Activated T-helper 2 cell treated with anti-CD3 and anti-CD28 coated beads, Interferon-gamma antibody, Interleukin-2, Interleukin-4, amounts not matched to agents 10 μg/mL and 5 μg/mL and 100 μg/mL, durations not matched to agents 14 hours and 24 hours and 36 hours (primary cell): Measurements from ENCODE around the gene MPP3. TPM values are rescaled to one million over a fixed set of nuclear protein-coding genes. Genes with fewer than 3 reads are reported as not detected.

Source experiments
- DNase-seq: peaks from one replicate; pipeline ENCODE4 v3.0.0; 2021; ENCODE audit warnings: low spot score
- H3K27ac Mint-ChIP-seq: one replicate; pipeline ENCODE4 v1.8.0; 2021; ENCODE audit warnings: mixed read lengths
- H3K27me3 Mint-ChIP-seq: one replicate; pipeline ENCODE4 v1.8.0; 2021; ENCODE audit warnings: low read depth, mixed read lengths
- H3K36me3 Mint-ChIP-seq: one replicate; pipeline ENCODE4 v1.8.0; 2021; ENCODE audit warnings: low read depth, mixed read lengths
- H3K4me1 Mint-ChIP-seq: one replicate; pipeline ENCODE4 v1.8.0; 2021; ENCODE audit warnings: low read depth, mixed read lengths
- H3K4me3 Mint-ChIP-seq: one replicate; pipeline ENCODE4 v1.8.0; 2021; ENCODE audit warnings: low read depth, mild to moderate bottlenecking, moderate library complexity, mixed read lengths
- H3K9me3 Mint-ChIP-seq: one replicate; pipeline ENCODE4 v1.8.0; 2021; ENCODE audit warnings: mixed read lengths
- intact Hi-C: fragments of 100-400 bp; cut with micrococcal nuclease; formaldehyde crosslinking; loops from one replicate; pipeline ENCODE4 v1.15.1; 2023
- total RNA-seq: library from RNA; stranded (reverse); gene quantifications from 2 replicates; pipeline ENCODE4 v1.2.3, GENCODE V29; 2022

Gene MPP3
- total RNA-seq, 1 donor from 2014 or later: 0.14 TPM

GRCh38 chr17:43818966-43819365, 14.0 kb downstream of the MPP3 start:
- no peak for DNase-seq
- H3K27ac Mint-ChIP-seq: no peak overlapping the region
- peaks cover 11% of the 10 kb centered on the region for H3K27me3 Mint-ChIP-seq
- H3K4me3 Mint-ChIP-seq: no peak overlapping the region
- H3K9me3 Mint-ChIP-seq: no peaks in the 10 kb centered on the region
- no peaks in the 10 kb centered on the region for H3K36me3 Mint-ChIP-seq
- intact Hi-C loops: no loop called here
- no peaks in the 10 kb centered on the region for H3K4me1 Mint-ChIP-seq

GRCh38 chr17:43817826-43818225, 15.1 kb downstream of the MPP3 start:
- H3K27me3 Mint-ChIP-seq: peaks cover 5% of the 10 kb centered on the region
- intact Hi-C loops: no loop called here
- no peak overlapping the region for H3K4me3 Mint-ChIP-seq
- no peaks in the 10 kb centered on the region for H3K9me3 Mint-ChIP-seq
- no peak overlapping the region for H3K27ac Mint-ChIP-seq
- H3K36me3 Mint-ChIP-seq: no peaks in the 10 kb centered on the region
- no peaks in the 10 kb centered on the region for H3K4me1 Mint-ChIP-seq
- DNase-seq: no peak

GRCh38 chr17:43816336-43817320, 16.3 kb downstream of the MPP3 start:
- Mint-ChIP-seq H3K4me3 (no peak overlapping the region), H3K27me3 (peaks cover 7% of the 10 kb centered on the region), H3K9me3 (no peaks in the 10 kb centered on the region), H3K4me1 (no peaks in the 10 kb centered on the region), H3K36me3 (no peaks in the 10 kb centered on the region), H3K27ac (no peak overlapping the region)
- no peak for DNase-seq
- intact Hi-C loops: no loop called here

- peaks cover 10% of the 10 kb centered on the region for H3K27me3 Mint-ChIP-seq
- no peak overlapping the region for H3K27ac Mint-ChIP-seq
- no peak for DNase-seq
- no peaks in the 10 kb centered on the region for H3K4me1 Mint-ChIP-seq
- no peaks in the 10 kb centered on the region for H3K36me3 Mint-ChIP-seq
- H3K9me3 Mint-ChIP-seq: no peaks in the 10 kb centered on the region
- H3K4me3 Mint-ChIP-seq: no peak overlapping the region
- intact Hi-C loops: no loop called here
Observed at GRCh38 chr17:43814714-43815113, 18.2 kb downstream of the MPP3 start.

GRCh38 chr17:43814026-43814425, 18.9 kb downstream of the MPP3 start:
- Mint-ChIP-seq H3K4me3 (no peak overlapping the region), H3K9me3 (no peaks in the 10 kb centered on the region), H3K27ac (no peak overlapping the region), H3K36me3 (no peaks in the 10 kb centered on the region), H3K4me1 (no peaks in the 10 kb centered on the region), H3K27me3 (peaks cover 10% of the 10 kb centered on the region)
- DNase-seq: no peak
- intact Hi-C loops: no loop called here

GRCh38 chr17:43813386-43813785, 19.6 kb downstream of the MPP3 start:
- no peak overlapping the region for H3K4me3 Mint-ChIP-seq
- peaks cover 10% of the 10 kb centered on the region for H3K27me3 Mint-ChIP-seq
- DNase-seq: no peak
- no peak overlapping the region for H3K27ac Mint-ChIP-seq
- H3K36me3 Mint-ChIP-seq: no peaks in the 10 kb centered on the region
- no peaks in the 10 kb centered on the region for H3K9me3 Mint-ChIP-seq
- H3K4me1 Mint-ChIP-seq: no peaks in the 10 kb centered on the region
- intact Hi-C loops: no loop called here

- Mint-ChIP-seq H3K9me3 (no peaks in the 10 kb centered on the region), H3K36me3 (no peaks in the 10 kb centered on the region), H3K27me3 (peaks cover 10% of the 10 kb centered on the region), H3K27ac (no peak overlapping the region), H3K4me3 (no peak overlapping the region), H3K4me1 (no peaks in the 10 kb centered on the region)
- DNase-seq: no peak
- intact Hi-C loops: no loop called here
Observed at GRCh38 chr17:43812396-43813265, 20.3 kb downstream of the MPP3 start.

- H3K4me3 Mint-ChIP-seq: no peak overlapping the region
- intact Hi-C loops: no loop called here
Observed at GRCh38 chr17:43810823-43811222, 22.1 kb downstream of the MPP3 start.

GRCh38 chr17:43810226-43810715, 22.7 kb downstream of the MPP3 start:
- intact Hi-C loops: no loop called here
- DNase-seq: no peak
- H3K27ac Mint-ChIP-seq: no peak overlapping the region
- no peak overlapping the region for H3K4me3 Mint-ChIP-seq
- no peaks in the 10 kb centered on the region for H3K36me3 Mint-ChIP-seq
- H3K9me3 Mint-ChIP-seq: no peaks in the 10 kb centered on the region
- no peaks in the 10 kb centered on the region for H3K4me1 Mint-ChIP-seq
- peaks cover 10% of the 10 kb centered on the region for H3K27me3 Mint-ChIP-seq

More at GRCh38 chr17:43810823-43811222, 22.1 kb downstream of the MPP3 start:
- Mint-ChIP-seq H3K27me3 (peaks cover 10% of the 10 kb centered on the region), H3K9me3 (no peaks in the 10 kb centered on the region), H3K36me3 (no peaks in the 10 kb centered on the region), H3K4me1 (no peaks in the 10 kb centered on the region), H3K27ac (no peak overlapping the region)
- DNase-seq: no peak

GRCh38 chr17:43809121-43809520, 23.8 kb downstream of the MPP3 start:
- intact Hi-C loops: no loop called here
- no peak for DNase-seq
- H3K4me1 Mint-ChIP-seq: no peaks in the 10 kb centered on the region
- no peak overlapping the region for H3K4me3 Mint-ChIP-seq
- no peaks in the 10 kb centered on the region for H3K9me3 Mint-ChIP-seq
- no peak overlapping the region for H3K27ac Mint-ChIP-seq
- H3K27me3 Mint-ChIP-seq: peaks cover 14% of the 10 kb centered on the region
- H3K36me3 Mint-ChIP-seq: no peaks in the 10 kb centered on the region

GRCh38 chr17:43808076-43808475, 24.9 kb downstream of the MPP3 start:
- Mint-ChIP-seq H3K9me3 (no peaks in the 10 kb centered on the region), H3K27ac (no peak overlapping the region), H3K4me1 (no peaks in the 10 kb centered on the region), H3K27me3 (peaks cover 25% of the 10 kb centered on the region), H3K4me3 (no peak overlapping the region), H3K36me3 (no peaks in the 10 kb centered on the region)
- intact Hi-C loops: no loop called here
- no peak for DNase-seq

- no peak for DNase-seq
- Mint-ChIP-seq H3K4me3 (no peak overlapping the region), H3K4me1 (no peaks in the 10 kb centered on the region), H3K27ac (no peak overlapping the region), H3K9me3 (no peaks in the 10 kb centered on the region), H3K36me3 (no peaks in the 10 kb centered on the region), H3K27me3 (peaks cover 26% of the 10 kb centered on the region)
- intact Hi-C loops: no loop called here
Observed at GRCh38 chr17:43805117-43805516, 27.8 kb downstream of the MPP3 start.

GRCh38 chr17:43803758-43804157, 29.2 kb downstream of the MPP3 start:
- Mint-ChIP-seq H3K9me3 (no peaks in the 10 kb centered on the region), H3K4me1 (no peaks in the 10 kb centered on the region), H3K36me3 (no peaks in the 10 kb centered on the region), H3K27ac (no peak overlapping the region), H3K4me3 (no peak overlapping the region), H3K27me3 (peaks cover 28% of the 10 kb centered on the region)
- DNase-seq: no peak
- intact Hi-C loops: no loop called here
